ENCODE results near the gene SLC39A13. TPM values are rescaled to one million over a fixed set of nuclear protein-coding genes. Genes with fewer than 3 reads are reported as not detected.

The SLC39A13 gene
- total RNA-seq, 1 donor from 2014 or later = 124 TPM

GRCh38 chr11:47389577-47390421 is 18.6 kb upstream of the SLC39A13 start:
- H3K36me3 Mint-ChIP-seq (ENCODE audit: low read depth) = no peaks in the 10 kb centered on the region
- no peaks in the 10 kb centered on the region for H3K4me1 Mint-ChIP-seq (ENCODE audit: low read depth)
- no peaks in the 10 kb centered on the region for H3K9me3 Mint-ChIP-seq (ENCODE audit: low read depth)
- no peak for DNase-seq (ENCODE audit: low spot score)
- H3K27ac Mint-ChIP-seq (ENCODE audit: unreplicated experiment) = no peak overlapping the region
- no peak for TF ChIP-seq CTCF (IDR thresholded peaks at IDR 0.05)
- no peak overlapping the region for H3K4me3 Mint-ChIP-seq (ENCODE audit: unreplicated experiment)
- H3K27me3 Mint-ChIP-seq (ENCODE audit: low read depth) = no peaks in the 10 kb centered on the region

DNA sequence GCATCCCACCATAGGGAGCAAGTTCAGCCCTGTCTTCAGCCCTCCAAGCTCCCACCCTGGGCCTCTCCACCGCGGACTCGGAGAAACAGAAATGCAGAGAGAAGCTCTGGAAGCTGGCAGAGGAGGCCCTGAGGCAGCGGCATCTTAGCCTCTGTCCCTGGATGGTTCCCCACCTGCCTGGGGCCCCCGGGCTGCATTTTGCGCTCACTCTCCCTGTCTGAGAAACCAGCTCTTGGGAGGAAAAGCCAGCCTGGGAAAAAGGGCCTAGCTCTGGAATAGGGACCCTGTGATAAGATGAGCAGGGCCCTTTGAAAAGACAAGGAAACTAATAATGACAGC is 18.0 kb upstream of the SLC39A13 start:
- DNase-seq (ENCODE audit: low spot score) = no peak
- H3K4me3 Mint-ChIP-seq (ENCODE audit: unreplicated experiment) = no peak overlapping the region
- H3K27ac Mint-ChIP-seq (ENCODE audit: unreplicated experiment) = no peak overlapping the region
- no peaks in the 10 kb centered on the region for H3K4me1 Mint-ChIP-seq (ENCODE audit: low read depth)
- no peaks in the 10 kb centered on the region for H3K9me3 Mint-ChIP-seq (ENCODE audit: low read depth)
- no peaks in the 10 kb centered on the region for H3K36me3 Mint-ChIP-seq (ENCODE audit: low read depth)
- TF ChIP-seq CTCF (IDR thresholded peaks at IDR 0.05) = no peak
- H3K27me3 Mint-ChIP-seq (ENCODE audit: low read depth) = no peaks in the 10 kb centered on the region

DNA sequence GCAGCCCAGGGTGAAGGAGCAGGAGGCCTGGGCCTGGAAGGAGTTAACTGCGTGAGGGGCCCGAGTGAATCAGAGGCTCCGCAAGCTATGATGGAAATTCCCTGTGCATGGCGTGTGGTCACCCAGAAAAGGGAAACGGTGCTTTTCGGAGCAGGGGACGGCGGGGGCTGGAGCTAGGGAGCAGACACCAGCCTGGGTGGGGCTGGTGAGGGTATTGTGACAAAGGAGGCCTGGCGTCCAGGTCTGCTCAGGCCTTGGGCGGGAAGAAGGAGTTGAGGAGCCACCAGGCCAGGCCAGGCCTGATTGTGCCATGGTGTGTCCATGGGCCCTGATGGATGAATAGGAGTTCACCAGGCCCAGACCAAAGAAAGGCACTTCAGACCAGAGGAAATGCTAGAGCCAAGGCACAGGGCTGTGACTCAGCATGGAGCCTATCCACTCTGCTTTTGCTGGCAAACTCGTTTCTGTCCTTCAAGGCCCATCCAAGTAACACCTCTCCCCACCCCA is 17.3 kb upstream of the SLC39A13 start:
- H3K27me3 Mint-ChIP-seq (ENCODE audit: low read depth) = no peaks in the 10 kb centered on the region
- no peak overlapping the region for H3K4me3 Mint-ChIP-seq (ENCODE audit: unreplicated experiment)
- H3K4me1 Mint-ChIP-seq (ENCODE audit: low read depth) = no peaks in the 10 kb centered on the region
- no peak for TF ChIP-seq CTCF (IDR thresholded peaks at IDR 0.05)
- H3K27ac Mint-ChIP-seq (ENCODE audit: unreplicated experiment) = no peak overlapping the region
- DNase-seq (ENCODE audit: low spot score) = no peak
- H3K36me3 Mint-ChIP-seq (ENCODE audit: low read depth) = no peaks in the 10 kb centered on the region
- H3K9me3 Mint-ChIP-seq (ENCODE audit: low read depth) = no peaks in the 10 kb centered on the region

DNA sequence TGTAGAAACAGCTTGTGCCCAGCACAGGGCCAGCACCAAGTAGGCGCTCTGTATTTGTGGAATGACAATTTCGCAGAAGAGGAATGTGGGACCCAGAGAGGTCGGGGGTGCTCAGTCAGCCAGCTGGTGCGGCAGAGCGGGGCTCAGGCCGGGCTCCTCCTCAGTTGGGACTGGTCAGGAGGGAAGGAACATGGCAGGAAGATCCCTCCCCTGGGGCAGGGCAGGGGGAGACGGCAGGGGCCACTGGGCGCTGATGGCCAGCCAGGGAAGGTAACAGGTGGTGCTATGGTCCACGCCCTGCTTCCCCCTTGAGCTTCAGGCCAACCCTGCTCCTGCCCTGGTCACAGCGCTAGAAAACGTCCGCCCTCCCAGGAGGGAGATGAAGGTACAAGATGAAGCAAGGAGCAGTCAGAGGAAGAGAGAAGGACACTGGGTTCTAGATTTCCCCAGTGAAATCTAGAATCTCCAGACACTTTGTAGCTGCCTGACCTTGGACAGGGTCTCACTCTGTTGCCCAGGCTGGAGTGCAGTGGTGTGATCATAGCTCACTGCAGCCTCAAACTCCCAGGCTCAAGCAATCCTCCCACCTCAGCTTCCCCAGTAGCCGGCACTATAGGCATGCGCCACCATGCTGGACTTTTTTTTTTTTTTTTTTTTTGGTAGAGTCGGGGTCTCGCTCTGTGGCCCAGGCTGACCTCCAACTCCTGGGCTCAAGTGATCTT is 16.5 kb upstream of the SLC39A13 start:
- Mint-ChIP-seq H3K27me3 (ENCODE audit: low read depth) (no peaks in the 10 kb centered on the region), H3K36me3 (ENCODE audit: low read depth) (no peaks in the 10 kb centered on the region), H3K4me1 (ENCODE audit: low read depth) (no peaks in the 10 kb centered on the region), H3K27ac (ENCODE audit: unreplicated experiment) (no peak overlapping the region), H3K9me3 (ENCODE audit: low read depth) (no peaks in the 10 kb centered on the region), H3K4me3 (ENCODE audit: unreplicated experiment) (no peak overlapping the region)
- no peak for DNase-seq (ENCODE audit: low spot score)
- no peak for TF ChIP-seq CTCF (IDR thresholded peaks at IDR 0.05)

DNA sequence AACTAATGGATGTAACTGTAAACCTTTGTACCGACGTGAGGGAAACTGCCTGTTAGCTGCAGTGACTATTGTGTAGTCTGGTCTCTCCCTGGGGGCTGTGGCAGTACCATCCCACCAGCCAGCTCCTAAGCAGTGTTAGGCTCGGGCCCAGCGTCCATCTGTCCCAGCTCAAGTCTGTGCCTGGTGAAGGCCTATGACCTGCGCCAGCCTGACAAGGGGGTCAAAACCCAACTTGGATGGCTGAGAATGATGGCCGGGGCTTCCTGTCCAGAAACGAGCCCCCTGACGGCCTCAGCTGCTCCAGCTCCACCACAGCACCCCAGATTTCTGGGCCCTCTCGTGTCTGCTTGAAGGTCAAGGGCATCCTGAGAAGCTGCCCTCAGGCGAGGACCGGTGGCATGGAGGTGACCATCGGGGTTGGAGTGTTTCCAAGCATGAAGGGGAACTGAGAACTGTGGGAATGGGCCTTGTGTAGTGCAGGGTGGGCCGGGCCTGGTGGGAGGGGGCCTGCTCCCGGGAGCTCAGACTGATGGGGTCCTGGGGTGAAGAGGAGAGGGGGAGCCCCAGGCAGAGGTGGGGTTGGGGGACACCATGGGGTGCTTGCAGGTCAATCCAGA is 15.7 kb upstream of the SLC39A13 start:
- H3K36me3 Mint-ChIP-seq (ENCODE audit: low read depth) = no peaks in the 10 kb centered on the region
- H3K27ac Mint-ChIP-seq (ENCODE audit: unreplicated experiment) = no peak overlapping the region
- DNase-seq (ENCODE audit: low spot score) = no peak

More for the DNA sequence above, 15.7 kb upstream of the SLC39A13 start:
- Mint-ChIP-seq H3K27me3 (ENCODE audit: low read depth) (no peaks in the 10 kb centered on the region), H3K4me3 (ENCODE audit: unreplicated experiment) (no peak overlapping the region), H3K4me1 (ENCODE audit: low read depth) (no peaks in the 10 kb centered on the region), H3K9me3 (ENCODE audit: low read depth) (no peaks in the 10 kb centered on the region)
- TF ChIP-seq CTCF (IDR thresholded peaks at IDR 0.05) = no peak
